DMS153 (cell line): Measurements from ENCODE around the gene PIGU.

Experiments
- DNase-seq: peaks from one replicate; lab custom pipeline; 2025; lab: John Stamatoyannopoulos, UW

PIGU gene

GRCh38 chr20:34512266-34512954 is 164.5 kb downstream of the PIGU start:
- DNase-seq = no peak

GRCh38 chr20:34511891-34512265 is 165.0 kb downstream of the PIGU start:
- no peak for DNase-seq

- DNase-seq = no peak
These were observed 166.3 kb downstream of the PIGU start for GRCh38 chr20:34510575-34510974.
